ENCODE data around the gene CDH4. TPM values are rescaled to one million over a fixed set of nuclear protein-coding genes. Genes with fewer than 3 reads are reported as not detected.

The CDH4 gene
- total and polyA plus RNA-seq, 3 experiments from 2014 or later: 0.22 TPM; not detected in 2

GRCh38 chr20:61802721-61803311 lies 550.8 kb downstream of the CDH4 start:
- DNase-seq: peak in 1 of 5 donors; percentile 40
- ChIA-PET CTCF (no interaction called here), POLR2A (no interaction called here)
- Mint-ChIP-seq H3K27me3 (peaks cover 4 to 19% of the 10 kb centered on the region in 2 donors), H3K9me3 (peaks cover 0 to under 1% (median 0%) of the 10 kb centered on the region in 5 donors), H3K36me3 (no peaks in the 10 kb centered on the region), H3K4me3 (no peak overlapping the region), H3K27ac (no peak overlapping the region), H3K4me1 (peaks cover 0 to 4% (median 2%) of the 10 kb centered on the region in 3 donors)
- no peaks in the 10 kb centered on the region for H3K9me3 ChIP-seq (ENCODE audit: low read length)
- no peak overlapping the region for H3K27ac ChIP-seq (ENCODE audit: low read depth, low read length)
- H3K4me1 ChIP-seq (ENCODE audit: insufficient read depth, low read length): no peaks in the 10 kb centered on the region
- H3K4me3 ChIP-seq (ENCODE audit: low read length): no peak overlapping the region
- no peaks in the 10 kb centered on the region for H3K36me3 ChIP-seq (ENCODE audit: insufficient read depth, low read length)
- no peaks in the 10 kb centered on the region for H3K27me3 ChIP-seq (ENCODE audit: insufficient read depth, low read length, poor library complexity, severe bottlenecking)

GRCh38 chr20:61803416-61803914 lies 551.4 kb downstream of the CDH4 start:
- H3K36me3 ChIP-seq (ENCODE audit: insufficient read depth, low read length): no peaks in the 10 kb centered on the region
- no peaks in the 10 kb centered on the region for H3K36me3 Mint-ChIP-seq
- H3K4me1 ChIP-seq (ENCODE audit: insufficient read depth, low read length): no peaks in the 10 kb centered on the region
- no peaks in the 10 kb centered on the region for H3K9me3 Mint-ChIP-seq
- no peak for DNase-seq
- no peak overlapping the region for H3K4me3 ChIP-seq (ENCODE audit: low read length)
- H3K27me3 ChIP-seq (ENCODE audit: insufficient read depth, low read length, poor library complexity, severe bottlenecking): no peaks in the 10 kb centered on the region
- ChIA-PET POLR2A (no interaction called here), CTCF (no interaction called here)
- H3K4me1 Mint-ChIP-seq: peaks cover 0 to 4% (median 2%) of the 10 kb centered on the region in 3 donors
- H3K4me3 Mint-ChIP-seq: no peak overlapping the region
- peaks cover 5 to 19% of the 10 kb centered on the region in 2 donors for H3K27me3 Mint-ChIP-seq
- no peak overlapping the region for H3K27ac Mint-ChIP-seq
- H3K9me3 ChIP-seq (ENCODE audit: low read length): no peaks in the 10 kb centered on the region
- no peak overlapping the region for H3K27ac ChIP-seq (ENCODE audit: low read depth, low read length)

- Mint-ChIP-seq H3K4me1 (peaks cover 0 to 4% (median 2%) of the 10 kb centered on the region in 3 donors), H3K4me3 (no peak overlapping the region), H3K27me3 (peaks cover 5 to 19% of the 10 kb centered on the region in 2 donors), H3K36me3 (no peaks in the 10 kb centered on the region), H3K9me3 (no peaks in the 10 kb centered on the region), H3K27ac (no peak overlapping the region)
- POLR2A ChIA-PET: no interaction called here
- Histone ChIP-seq H3K27ac (ENCODE audit: low read depth, low read length) (no peak overlapping the region), H3K4me1 (ENCODE audit: insufficient read depth, low read length) (no peaks in the 10 kb centered on the region), H3K4me3 (ENCODE audit: low read length) (no peak overlapping the region), H3K9me3 (ENCODE audit: low read length) (no peaks in the 10 kb centered on the region), H3K27me3 (ENCODE audit: insufficient read depth, low read length, poor library complexity, severe bottlenecking) (no peaks in the 10 kb centered on the region), H3K36me3 (ENCODE audit: insufficient read depth, low read length) (no peaks in the 10 kb centered on the region)
- DNase-seq: peak in 1 of 5 donors; percentile 26
- CTCF ChIA-PET: no interaction called here
Observed at GRCh38 chr20:61803915-61804751, 552.1 kb downstream of the CDH4 start.

- Histone ChIP-seq H3K9me3 (ENCODE audit: low read length) (no peaks in the 10 kb centered on the region), H3K4me3 (ENCODE audit: low read length) (no peak overlapping the region), H3K27me3 (ENCODE audit: insufficient read depth, low read length, poor library complexity, severe bottlenecking) (no peaks in the 10 kb centered on the region), H3K36me3 (ENCODE audit: insufficient read depth, low read length) (no peaks in the 10 kb centered on the region), H3K4me1 (ENCODE audit: insufficient read depth, low read length) (no peaks in the 10 kb centered on the region), H3K27ac (ENCODE audit: low read depth, low read length) (no peak overlapping the region)
- Mint-ChIP-seq H3K27ac (no peak overlapping the region), H3K36me3 (no peaks in the 10 kb centered on the region), H3K27me3 (peaks cover 5 to 19% of the 10 kb centered on the region in 2 donors), H3K4me1 (peaks cover 0 to 4% (median 2%) of the 10 kb centered on the region in 3 donors), H3K9me3 (no peaks in the 10 kb centered on the region), H3K4me3 (no peak overlapping the region)
- CTCF ChIA-PET: no interaction called here
- peak in 1 of 5 donors; percentile 27 for DNase-seq
- POLR2A ChIA-PET: no interaction called here
Observed at GRCh38 chr20:61804752-61805295, 552.8 kb downstream of the CDH4 start.

GRCh38 chr20:61805365-61805764 lies 553.3 kb downstream of the CDH4 start:
- Mint-ChIP-seq H3K36me3 (no peaks in the 10 kb centered on the region), H3K9me3 (no peaks in the 10 kb centered on the region), H3K27me3 (peaks cover 5 to 17% of the 10 kb centered on the region in 2 donors), H3K4me1 (peaks cover 0 to 4% (median 2%) of the 10 kb centered on the region in 3 donors), H3K27ac (no peak overlapping the region), H3K4me3 (no peak overlapping the region)
- H3K4me3 ChIP-seq (ENCODE audit: low read length): no peak overlapping the region
- H3K4me1 ChIP-seq (ENCODE audit: insufficient read depth, low read length): no peaks in the 10 kb centered on the region
- ChIA-PET POLR2A (no interaction called here), CTCF (no interaction called here)
- H3K36me3 ChIP-seq (ENCODE audit: insufficient read depth, low read length): no peaks in the 10 kb centered on the region
- no peaks in the 10 kb centered on the region for H3K9me3 ChIP-seq (ENCODE audit: low read length)
- DNase-seq: peak in 1 of 5 donors; percentile 30
- no peaks in the 10 kb centered on the region for H3K27me3 ChIP-seq (ENCODE audit: insufficient read depth, low read length, poor library complexity, severe bottlenecking)
- H3K27ac ChIP-seq (ENCODE audit: low read depth, low read length): no peak overlapping the region

- Mint-ChIP-seq H3K4me3 (no peak overlapping the region), H3K9me3 (no peaks in the 10 kb centered on the region), H3K36me3 (no peaks in the 10 kb centered on the region), H3K27ac (no peak overlapping the region), H3K4me1 (peaks cover 0 to 4% (median 2%) of the 10 kb centered on the region in 3 donors), H3K27me3 (peaks cover 5 to 16% of the 10 kb centered on the region in 2 donors)
- ChIA-PET CTCF (no interaction called here), POLR2A (no interaction called here)
- Histone ChIP-seq H3K9me3 (ENCODE audit: low read length) (no peaks in the 10 kb centered on the region), H3K27ac (ENCODE audit: low read depth, low read length) (no peak overlapping the region), H3K4me1 (ENCODE audit: insufficient read depth, low read length) (no peaks in the 10 kb centered on the region), H3K4me3 (ENCODE audit: low read length) (no peak overlapping the region), H3K36me3 (ENCODE audit: insufficient read depth, low read length) (no peaks in the 10 kb centered on the region), H3K27me3 (ENCODE audit: insufficient read depth, low read length, poor library complexity, severe bottlenecking) (no peaks in the 10 kb centered on the region)
- no peak for DNase-seq
Observed at GRCh38 chr20:61805781-61806180, 553.7 kb downstream of the CDH4 start.

GRCh38 chr20:61806314-61806713 lies 554.3 kb downstream of the CDH4 start:
- H3K36me3 Mint-ChIP-seq: no peaks in the 10 kb centered on the region
- ChIA-PET POLR2A (no interaction called here), CTCF (no interaction called here)
- H3K9me3 Mint-ChIP-seq: no peaks in the 10 kb centered on the region
- no peaks in the 10 kb centered on the region for H3K9me3 ChIP-seq (ENCODE audit: low read length)
- H3K4me3 ChIP-seq (ENCODE audit: low read length): no peak overlapping the region
- H3K4me1 ChIP-seq (ENCODE audit: insufficient read depth, low read length): no peaks in the 10 kb centered on the region
- no peak overlapping the region for H3K27ac Mint-ChIP-seq
- peaks cover 0 to 4% (median 2%) of the 10 kb centered on the region in 3 donors for H3K4me1 Mint-ChIP-seq
- H3K27me3 Mint-ChIP-seq: peaks cover 5 to 16% of the 10 kb centered on the region in 2 donors
- DNase-seq: peak in 1 of 5 donors; percentile 46
- H3K4me3 Mint-ChIP-seq: no peak overlapping the region
- no peaks in the 10 kb centered on the region for H3K36me3 ChIP-seq (ENCODE audit: insufficient read depth, low read length)
- no peak overlapping the region for H3K27ac ChIP-seq (ENCODE audit: low read depth, low read length)
- H3K27me3 ChIP-seq (ENCODE audit: insufficient read depth, low read length, poor library complexity, severe bottlenecking): no peaks in the 10 kb centered on the region

- DNase-seq: peak in 1 of 5 donors; percentile 25
- Histone ChIP-seq H3K9me3 (ENCODE audit: low read length) (no peaks in the 10 kb centered on the region), H3K4me1 (ENCODE audit: insufficient read depth, low read length) (no peaks in the 10 kb centered on the region), H3K27ac (ENCODE audit: low read depth, low read length) (no peak overlapping the region), H3K4me3 (ENCODE audit: low read length) (no peak overlapping the region), H3K27me3 (ENCODE audit: insufficient read depth, low read length, poor library complexity, severe bottlenecking) (no peaks in the 10 kb centered on the region), H3K36me3 (ENCODE audit: insufficient read depth, low read length) (no peaks in the 10 kb centered on the region)
- no peak overlapping the region for H3K4me3 Mint-ChIP-seq
- no peak overlapping the region for H3K27ac Mint-ChIP-seq
- H3K4me1 Mint-ChIP-seq: peaks cover 0 to 4% (median 2%) of the 10 kb centered on the region in 3 donors
- H3K9me3 Mint-ChIP-seq: no peaks in the 10 kb centered on the region
- H3K27me3 Mint-ChIP-seq: peaks cover 4 to 10% of the 10 kb centered on the region in 2 donors
- CTCF ChIA-PET: no interaction called here
- POLR2A ChIA-PET: no interaction called here
- no peaks in the 10 kb centered on the region for H3K36me3 Mint-ChIP-seq
Observed at GRCh38 chr20:61806995-61807394, 554.9 kb downstream of the CDH4 start.
